Sigmoid colon (tissue), 3 donors: ENCODE data around the gene KIF1A.

ENCODE experiments used
- POLR2A ChIP-seq, 2 donors: fragments of 450-650 bp; IDR thresholded peaks; one replicate each; pipeline ENCODE4 v1.6.1; 2016; ENCODE audit warnings: antibody characterized with exemption in 2 of 2, mild to moderate bottlenecking in 2 of 2, moderate library complexity in 2 of 2
- TF ChIP-seq, protein P1 (sequence below), 4 experiments: fragments of 450-650 bp in 3 of 4; fragments of 200-600 bp in 1 of 4; IDR thresholded peaks; one replicate each; pipeline ENCODE4 v1.5.1; 2016 to 2019; ENCODE audit warnings: antibody characterized with exemption in 4 of 4, mild to moderate bottlenecking in 3 of 4, moderate library complexity in 2 of 4

DNA sequence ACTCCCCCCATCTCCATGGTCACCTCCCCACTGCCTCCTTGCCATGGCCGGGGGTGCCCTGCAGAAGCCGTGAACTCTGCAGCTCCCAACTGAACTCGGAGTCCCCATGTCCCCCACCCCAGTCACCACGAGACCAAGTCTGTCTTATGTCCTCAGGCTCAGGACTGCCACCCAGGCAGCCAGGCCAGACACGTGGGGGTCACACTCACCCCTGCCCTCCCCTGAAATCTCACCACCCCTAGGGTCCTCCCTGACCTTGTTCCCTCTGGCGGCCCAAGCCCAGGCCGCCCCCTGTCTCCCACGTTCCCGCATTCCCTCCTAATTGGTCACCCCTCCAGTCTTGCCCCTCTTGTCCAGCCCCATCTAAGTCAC is 117.4 kb downstream of the KIF1A start:
- TF ChIP-seq, protein P1, sequence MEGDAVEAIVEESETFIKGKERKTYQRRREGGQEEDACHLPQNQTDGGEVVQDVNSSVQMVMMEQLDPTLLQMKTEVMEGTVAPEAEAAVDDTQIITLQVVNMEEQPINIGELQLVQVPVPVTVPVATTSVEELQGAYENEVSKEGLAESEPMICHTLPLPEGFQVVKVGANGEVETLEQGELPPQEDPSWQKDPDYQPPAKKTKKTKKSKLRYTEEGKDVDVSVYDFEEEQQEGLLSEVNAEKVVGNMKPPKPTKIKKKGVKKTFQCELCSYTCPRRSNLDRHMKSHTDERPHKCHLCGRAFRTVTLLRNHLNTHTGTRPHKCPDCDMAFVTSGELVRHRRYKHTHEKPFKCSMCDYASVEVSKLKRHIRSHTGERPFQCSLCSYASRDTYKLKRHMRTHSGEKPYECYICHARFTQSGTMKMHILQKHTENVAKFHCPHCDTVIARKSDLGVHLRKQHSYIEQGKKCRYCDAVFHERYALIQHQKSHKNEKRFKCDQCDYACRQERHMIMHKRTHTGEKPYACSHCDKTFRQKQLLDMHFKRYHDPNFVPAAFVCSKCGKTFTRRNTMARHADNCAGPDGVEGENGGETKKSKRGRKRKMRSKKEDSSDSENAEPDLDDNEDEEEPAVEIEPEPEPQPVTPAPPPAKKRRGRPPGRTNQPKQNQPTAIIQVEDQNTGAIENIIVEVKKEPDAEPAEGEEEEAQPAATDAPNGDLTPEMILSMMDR (IDR thresholded peaks at IDR 0.05) = no peak
- TF ChIP-seq POLR2A (IDR thresholded peaks at IDR 0.05) = no peak
